ENCODE data around the gene PLEKHA8. TPM values are rescaled to one million over a fixed set of nuclear protein-coding genes. Genes with fewer than 3 reads are reported as not detected.

PLEKHA8 gene, protein sequence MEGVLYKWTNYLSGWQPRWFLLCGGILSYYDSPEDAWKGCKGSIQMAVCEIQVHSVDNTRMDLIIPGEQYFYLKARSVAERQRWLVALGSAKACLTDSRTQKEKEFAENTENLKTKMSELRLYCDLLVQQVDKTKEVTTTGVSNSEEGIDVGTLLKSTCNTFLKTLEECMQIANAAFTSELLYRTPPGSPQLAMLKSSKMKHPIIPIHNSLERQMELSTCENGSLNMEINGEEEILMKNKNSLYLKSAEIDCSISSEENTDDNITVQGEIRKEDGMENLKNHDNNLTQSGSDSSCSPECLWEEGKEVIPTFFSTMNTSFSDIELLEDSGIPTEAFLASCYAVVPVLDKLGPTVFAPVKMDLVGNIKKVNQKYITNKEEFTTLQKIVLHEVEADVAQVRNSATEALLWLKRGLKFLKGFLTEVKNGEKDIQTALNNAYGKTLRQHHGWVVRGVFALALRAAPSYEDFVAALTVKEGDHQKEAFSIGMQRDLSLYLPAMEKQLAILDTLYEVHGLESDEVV
- total RNA-seq = 17.7 to 20.3 TPM (median 17.7 TPM) in 3 replicates
- long read RNA-seq, full-length matches to known transcripts = 11 of 19 reads
- long read RNA-seq, partial matches to known transcripts = 0 of 19 reads
- long read RNA-seq, other reads (novel, unspliced or antisense) = 8 of 19 reads

DNA sequence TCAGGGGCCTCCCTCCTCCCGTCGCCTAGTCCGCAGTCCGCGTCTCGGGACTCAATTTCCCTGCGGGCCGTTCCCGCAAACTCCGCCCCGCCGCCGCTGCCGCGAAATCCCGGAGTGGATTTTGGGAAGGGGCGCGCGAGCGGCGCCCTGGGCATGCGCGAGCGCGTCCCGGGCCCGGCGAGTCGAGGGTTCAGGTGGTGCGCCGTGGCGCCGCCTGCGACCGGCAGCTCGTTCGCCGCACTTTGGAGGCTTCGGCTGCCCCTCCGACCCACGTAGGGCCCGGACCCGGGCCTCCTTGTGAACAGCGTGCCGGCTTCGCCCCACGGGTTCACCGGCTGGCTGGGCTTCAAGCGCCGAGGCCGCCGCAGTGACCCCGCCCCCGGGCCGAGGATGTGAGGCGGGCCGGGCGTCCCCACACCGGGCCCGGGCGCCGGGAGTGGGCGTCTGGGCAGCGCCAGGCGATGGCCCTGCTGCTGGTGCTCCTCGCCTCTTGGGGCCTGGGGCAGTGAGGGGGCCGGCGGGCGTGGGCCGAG lies at the start of gene PLEKHA8:
Gene PLEKHA8, plus strand, starts transcription at position 197 of the 533 bp plus-strand sequence. CDS start 351 bp downstream, outside the sequence.
- Mint-ChIP-seq H3K4me3 (ENCODE audit: unreplicated experiment) (no peak within 1 kb of the TSS), H3K27me3 (ENCODE audit: low read depth) (no peaks in the 10 kb centered on the region), H3K36me3 (ENCODE audit: low read depth) (no peaks in the 10 kb centered on the region), H3K27ac (ENCODE audit: unreplicated experiment) (peak within 1 kb of the TSS; percentile 95), H3K4me1 (ENCODE audit: low read depth) (peaks cover 47% of the 10 kb centered on the region), H3K9me3 (ENCODE audit: low read depth) (no peaks in the 10 kb centered on the region)
- TF ChIP-seq, protein P1, sequence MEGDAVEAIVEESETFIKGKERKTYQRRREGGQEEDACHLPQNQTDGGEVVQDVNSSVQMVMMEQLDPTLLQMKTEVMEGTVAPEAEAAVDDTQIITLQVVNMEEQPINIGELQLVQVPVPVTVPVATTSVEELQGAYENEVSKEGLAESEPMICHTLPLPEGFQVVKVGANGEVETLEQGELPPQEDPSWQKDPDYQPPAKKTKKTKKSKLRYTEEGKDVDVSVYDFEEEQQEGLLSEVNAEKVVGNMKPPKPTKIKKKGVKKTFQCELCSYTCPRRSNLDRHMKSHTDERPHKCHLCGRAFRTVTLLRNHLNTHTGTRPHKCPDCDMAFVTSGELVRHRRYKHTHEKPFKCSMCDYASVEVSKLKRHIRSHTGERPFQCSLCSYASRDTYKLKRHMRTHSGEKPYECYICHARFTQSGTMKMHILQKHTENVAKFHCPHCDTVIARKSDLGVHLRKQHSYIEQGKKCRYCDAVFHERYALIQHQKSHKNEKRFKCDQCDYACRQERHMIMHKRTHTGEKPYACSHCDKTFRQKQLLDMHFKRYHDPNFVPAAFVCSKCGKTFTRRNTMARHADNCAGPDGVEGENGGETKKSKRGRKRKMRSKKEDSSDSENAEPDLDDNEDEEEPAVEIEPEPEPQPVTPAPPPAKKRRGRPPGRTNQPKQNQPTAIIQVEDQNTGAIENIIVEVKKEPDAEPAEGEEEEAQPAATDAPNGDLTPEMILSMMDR (IDR thresholded peaks at IDR 0.05) = peak; percentile 10
- DNase-seq (ENCODE audit: low spot score) = peak; percentile 94

DNA sequence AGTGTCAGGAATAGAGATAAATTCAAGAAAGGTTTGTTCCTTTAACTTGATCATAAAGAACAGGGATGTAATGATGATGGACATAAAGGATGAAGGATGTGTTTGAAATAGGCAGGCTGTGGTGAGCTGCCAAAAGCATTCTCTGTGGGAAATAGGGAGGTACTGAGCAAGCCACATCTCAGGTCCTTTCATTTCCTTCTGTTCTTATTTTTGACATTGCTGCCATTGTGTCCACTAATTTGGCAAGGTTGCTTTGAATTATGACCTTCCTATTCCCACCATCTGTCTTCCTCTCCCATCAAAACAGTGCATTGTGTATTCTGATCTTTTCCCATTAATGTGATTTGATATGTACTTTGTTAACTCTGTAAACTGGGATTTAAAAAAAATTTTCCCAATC lies 48.1 kb upstream of the PLEKHA8 start:
- peaks cover 5% of the 10 kb centered on the region for H3K36me3 Mint-ChIP-seq (ENCODE audit: low read depth)
- H3K9me3 Mint-ChIP-seq (ENCODE audit: low read depth) = no peaks in the 10 kb centered on the region

DNA sequence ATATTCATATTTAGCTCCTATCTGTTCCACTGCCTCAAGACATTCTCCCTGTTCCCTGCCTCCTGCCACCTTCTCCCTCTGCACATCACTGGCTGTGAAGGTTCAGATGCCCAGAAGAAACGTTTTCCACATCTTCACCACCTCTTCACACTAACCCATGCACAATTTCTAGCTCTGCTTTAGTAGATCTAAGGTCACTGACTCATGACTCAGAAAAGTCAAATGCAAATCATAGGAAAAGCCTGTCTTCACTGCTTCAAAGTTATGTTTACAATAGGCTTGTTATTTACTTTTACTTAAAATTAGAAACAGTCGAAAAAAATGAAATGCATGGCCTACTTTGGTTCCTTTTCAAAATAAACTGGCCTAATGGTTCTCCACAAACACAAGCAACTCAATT lies 41.1 kb upstream of the PLEKHA8 start:
- Mint-ChIP-seq H3K4me3 (ENCODE audit: unreplicated experiment) (peak overlapping the region; percentile 89), H3K4me1 (ENCODE audit: low read depth) (peaks cover 34% of the 10 kb centered on the region), H3K27ac (ENCODE audit: unreplicated experiment) (peak overlapping the region; percentile 100), H3K9me3 (ENCODE audit: low read depth) (no peaks in the 10 kb centered on the region), H3K27me3 (ENCODE audit: low read depth) (no peaks in the 10 kb centered on the region), H3K36me3 (ENCODE audit: low read depth) (peaks cover 7% of the 10 kb centered on the region)
- TF ChIP-seq, protein P1 (IDR thresholded peaks at IDR 0.05) = no peak
- DNase-seq (ENCODE audit: low spot score) = no peak

More for the DNA sequence above, 48.1 kb upstream of the PLEKHA8 start:
- TF ChIP-seq, protein P1 (IDR thresholded peaks at IDR 0.05) = no peak
- Mint-ChIP-seq H3K27me3 (ENCODE audit: low read depth) (no peaks in the 10 kb centered on the region), H3K27ac (ENCODE audit: unreplicated experiment) (no peak overlapping the region), H3K4me3 (ENCODE audit: unreplicated experiment) (no peak overlapping the region), H3K4me1 (ENCODE audit: low read depth) (peaks cover 19% of the 10 kb centered on the region)
- no peak for DNase-seq (ENCODE audit: low spot score)

DNA sequence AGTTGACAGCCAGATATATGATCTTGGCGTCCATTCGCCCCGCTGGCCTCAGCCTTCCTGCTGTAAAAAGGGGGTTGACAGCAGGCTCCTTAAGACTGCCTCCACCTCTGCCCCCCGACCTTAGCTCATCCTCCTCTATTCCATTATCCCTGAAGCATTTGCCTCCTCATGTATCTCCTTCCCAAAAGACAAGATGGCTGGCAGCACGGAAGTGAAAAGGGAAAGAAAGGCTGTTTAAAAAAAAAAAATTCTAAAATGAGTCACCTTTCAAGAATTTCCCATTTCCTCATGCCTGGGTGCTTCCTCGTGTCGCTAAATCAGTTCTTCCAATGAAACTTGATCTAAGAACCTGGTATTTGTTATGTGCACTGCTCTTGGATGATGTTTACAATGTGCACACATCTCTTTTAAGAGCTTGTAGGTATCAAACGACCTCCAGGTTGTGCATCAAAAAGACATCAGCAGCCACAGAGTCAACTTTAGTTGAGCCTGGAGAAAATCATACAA lies 40.3 kb upstream of the PLEKHA8 start:
- TF ChIP-seq, protein P1 (IDR thresholded peaks at IDR 0.05) = no peak
- peak overlapping the region; percentile 89 for H3K4me3 Mint-ChIP-seq (ENCODE audit: unreplicated experiment)
- peaks cover 34% of the 10 kb centered on the region for H3K4me1 Mint-ChIP-seq (ENCODE audit: low read depth)
- H3K27me3 Mint-ChIP-seq (ENCODE audit: low read depth) = no peaks in the 10 kb centered on the region
- H3K36me3 Mint-ChIP-seq (ENCODE audit: low read depth) = peaks cover 7% of the 10 kb centered on the region
- H3K9me3 Mint-ChIP-seq (ENCODE audit: low read depth) = peaks cover 4% of the 10 kb centered on the region
- DNase-seq (ENCODE audit: low spot score) = no peak
- H3K27ac Mint-ChIP-seq (ENCODE audit: unreplicated experiment) = peak overlapping the region; percentile 100

Measured in chondrocyte (in vitro differentiated cells).